ENCODE results near the gene PACS1. TPM values are rescaled to one million over a fixed set of nuclear protein-coding genes. Genes with fewer than 3 reads are reported as not detected.

PACS1 gene
- total RNA-seq, 1 experiment from 2014 or later, result 30.0 TPM

DNA sequence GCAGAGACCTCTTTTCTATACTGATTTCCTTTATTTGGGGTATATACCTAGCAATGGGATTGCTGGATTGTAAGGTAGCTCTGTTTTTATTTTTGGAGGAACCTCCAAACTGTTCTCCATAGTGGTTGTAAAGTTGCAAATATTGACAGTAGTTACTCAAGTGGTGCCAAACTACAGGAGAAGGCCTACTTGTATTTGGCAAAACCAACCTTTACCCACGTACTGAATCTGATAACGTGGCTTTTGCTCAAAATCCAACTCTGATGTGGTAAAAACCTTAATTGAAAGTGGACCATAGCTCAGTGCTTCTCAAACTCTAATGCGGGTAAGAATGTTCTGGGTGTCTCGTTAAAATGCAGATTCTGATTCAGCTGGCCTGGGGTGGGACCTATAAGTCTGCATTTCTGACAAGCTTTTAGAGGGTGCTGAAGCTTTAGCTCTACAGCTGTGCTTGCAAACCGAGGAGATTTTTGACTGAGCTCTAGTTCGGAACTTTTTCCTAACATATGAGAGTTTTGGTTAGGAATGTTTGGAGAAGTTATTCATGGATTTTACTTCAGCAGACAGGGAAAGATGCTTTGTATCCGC lies 69.8 kb downstream of the PACS1 start:
- DNase-seq (ENCODE audit: low read depth), result no peak

DNA sequence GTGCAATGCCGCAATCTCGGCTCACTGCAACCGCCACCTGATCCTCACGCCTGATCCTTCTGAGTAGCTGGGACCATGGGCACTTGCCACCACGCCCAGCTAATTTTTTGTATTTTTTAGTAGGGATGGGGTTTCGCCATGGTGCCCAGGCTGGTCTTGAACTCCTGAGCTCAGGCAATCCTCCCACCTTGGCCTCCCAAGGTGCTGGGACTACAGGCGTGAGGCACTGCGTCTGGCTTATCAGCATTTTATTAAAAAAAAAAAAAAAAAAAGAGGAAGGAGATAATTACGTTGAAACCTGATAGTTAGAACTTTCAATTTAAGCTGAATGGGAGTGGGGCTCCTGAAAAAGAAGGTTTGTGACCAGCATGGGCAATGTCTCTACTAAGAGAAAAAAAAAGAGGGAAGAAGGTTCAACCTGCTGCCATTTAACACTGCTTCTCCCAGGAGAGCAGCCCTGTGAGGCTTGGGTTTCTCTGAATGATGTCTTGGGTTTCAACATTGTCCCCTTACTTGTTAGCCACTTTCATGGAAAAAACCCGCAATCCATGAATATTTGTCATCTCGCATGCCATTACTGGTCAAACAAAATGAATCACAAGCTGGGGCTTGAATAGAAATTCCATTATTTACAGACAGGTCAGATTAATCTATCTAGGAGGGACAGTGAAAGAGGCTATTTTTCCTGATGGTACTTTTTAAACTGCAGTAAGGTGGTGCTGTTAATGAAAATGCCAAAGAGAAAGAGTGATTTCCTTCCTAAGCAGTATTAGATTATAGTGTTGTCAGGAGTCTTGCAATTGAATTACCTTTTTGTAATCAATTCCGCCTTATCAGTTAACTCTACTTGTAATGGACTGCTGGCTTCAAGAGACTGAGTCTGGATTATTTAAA lies 72.5 kb downstream of the PACS1 start:
- peak; percentile 31 for DNase-seq (ENCODE audit: low read depth)

DNA sequence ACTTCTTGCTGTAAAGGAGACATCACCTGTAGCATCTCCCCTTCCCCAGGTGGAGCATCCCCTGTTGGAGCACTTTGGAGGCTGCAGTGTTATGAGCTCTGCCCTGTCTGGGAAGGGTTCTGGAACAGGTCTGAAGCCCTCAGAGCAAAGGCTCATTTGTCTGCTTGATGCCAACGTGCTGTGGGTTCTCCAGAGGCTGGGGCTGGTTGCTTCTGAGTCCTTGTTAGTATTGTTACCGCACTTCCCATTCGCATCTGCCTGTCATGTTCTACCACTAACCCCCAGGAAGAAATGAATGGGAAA lies 73.1 kb downstream of the PACS1 start:
- DNase-seq (ENCODE audit: low read depth), result no peak

DNA sequence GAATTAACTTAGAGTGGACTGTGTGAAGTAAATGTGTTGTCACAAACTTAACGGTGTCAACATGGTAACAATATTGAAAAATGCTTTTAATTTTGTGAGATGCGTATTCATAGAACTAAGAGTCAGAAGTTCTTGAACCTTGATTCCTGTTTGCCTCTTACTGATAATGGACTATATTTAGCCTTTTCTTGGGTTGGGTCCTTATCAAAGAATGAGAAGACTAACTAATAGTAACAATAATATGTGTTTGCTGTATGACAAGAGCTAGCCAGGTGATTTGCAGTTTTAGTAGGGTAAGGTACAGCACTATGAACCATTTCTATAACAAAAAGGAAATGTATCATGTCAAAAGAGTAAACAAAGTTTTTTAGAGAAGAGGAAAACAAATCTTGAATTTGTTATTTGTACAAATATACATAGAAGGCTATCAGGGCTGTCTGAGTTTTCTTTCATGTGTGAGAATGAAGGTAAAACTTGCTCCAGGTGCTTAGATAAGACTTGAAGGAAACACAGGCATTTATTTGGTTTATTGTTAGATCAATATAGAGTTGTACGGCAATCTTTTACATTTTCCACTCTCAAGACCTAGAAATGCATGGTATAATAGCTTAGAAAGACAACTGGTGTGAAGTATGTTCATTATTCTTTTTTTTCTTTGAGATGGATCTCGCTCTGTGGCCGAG lies 74.1 kb downstream of the PACS1 start:
- no peak for DNase-seq (ENCODE audit: low read depth)

DNA sequence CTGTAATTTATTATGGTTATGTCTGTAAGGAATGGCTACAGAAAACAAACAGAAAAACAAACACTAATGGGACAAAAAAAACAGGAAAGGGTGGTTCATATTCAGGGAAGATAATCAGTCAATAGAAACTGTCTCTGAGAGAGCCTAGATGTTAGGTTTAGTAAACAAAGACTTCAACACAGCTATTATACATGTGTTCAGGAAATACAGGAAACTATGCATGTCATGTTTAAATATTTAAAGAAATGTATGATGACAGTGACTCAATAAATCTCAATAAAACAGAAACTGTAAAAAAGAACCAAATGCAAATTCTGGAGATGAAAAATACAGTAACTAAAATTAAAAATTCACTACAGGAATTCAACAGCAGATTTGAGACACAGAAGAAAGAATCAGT lies 76.0 kb downstream of the PACS1 start:
- no peak for DNase-seq (ENCODE audit: low read depth)

DNA sequence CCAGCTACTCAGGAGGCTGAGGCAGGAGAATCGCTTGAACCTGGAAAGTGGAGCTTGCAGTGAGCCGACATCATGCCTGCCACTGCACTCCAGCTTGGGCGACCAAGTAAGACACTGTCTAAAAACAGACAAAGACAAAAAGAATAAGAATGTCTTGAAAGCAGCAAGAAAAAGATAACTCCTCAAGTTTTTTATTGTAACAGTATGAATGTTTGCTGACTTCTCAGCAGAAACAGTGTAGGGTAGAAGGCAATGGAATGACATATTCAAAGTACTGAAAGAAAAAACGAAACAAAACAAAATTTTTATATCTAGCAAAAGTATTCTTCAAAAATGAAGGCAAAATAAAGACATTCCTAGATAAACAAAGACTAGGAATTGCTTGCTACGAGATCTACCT lies 76.9 kb downstream of the PACS1 start:
- DNase-seq (ENCODE audit: low read depth), result no peak

DNA sequence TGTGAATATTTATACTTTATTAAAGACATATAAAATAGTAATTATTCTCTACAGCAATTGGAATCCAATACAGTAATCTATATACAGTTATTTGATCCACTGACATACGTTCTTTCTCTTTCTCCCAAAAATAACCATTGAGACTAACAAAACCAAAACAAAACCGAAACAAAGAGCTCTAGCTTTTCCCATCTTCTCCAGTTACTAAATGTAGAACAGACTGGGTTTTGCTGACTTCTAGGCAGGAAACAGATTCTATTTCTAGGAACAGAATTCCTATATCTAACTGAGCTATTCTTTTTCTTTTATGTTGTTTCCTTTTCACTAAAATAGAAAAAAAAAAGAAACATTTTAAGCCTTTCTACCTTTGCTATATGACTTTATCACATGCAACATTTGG lies 80.1 kb downstream of the PACS1 start:
- no peak for DNase-seq (ENCODE audit: low read depth)

DNA sequence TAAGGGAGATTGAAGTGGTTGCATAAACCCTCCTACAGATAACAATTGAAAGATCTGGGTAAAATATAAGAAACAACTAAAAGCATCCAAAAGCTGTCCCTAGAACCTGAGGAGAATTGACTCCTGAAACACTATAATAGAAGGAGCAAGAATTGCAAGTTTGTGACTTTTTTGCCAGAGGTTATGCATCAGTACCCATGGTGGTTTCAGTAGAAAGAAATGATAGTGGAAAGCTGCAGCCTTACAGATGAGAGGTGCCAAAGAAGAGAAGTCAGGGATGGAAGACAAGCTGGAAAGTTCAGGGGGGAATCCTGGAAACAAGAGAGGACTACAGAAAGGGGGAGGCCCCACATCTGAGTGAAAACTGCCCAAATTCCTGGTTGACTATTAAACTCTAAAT lies 80.7 kb downstream of the PACS1 start:
- DNase-seq (ENCODE audit: low read depth), result no peak

DNA sequence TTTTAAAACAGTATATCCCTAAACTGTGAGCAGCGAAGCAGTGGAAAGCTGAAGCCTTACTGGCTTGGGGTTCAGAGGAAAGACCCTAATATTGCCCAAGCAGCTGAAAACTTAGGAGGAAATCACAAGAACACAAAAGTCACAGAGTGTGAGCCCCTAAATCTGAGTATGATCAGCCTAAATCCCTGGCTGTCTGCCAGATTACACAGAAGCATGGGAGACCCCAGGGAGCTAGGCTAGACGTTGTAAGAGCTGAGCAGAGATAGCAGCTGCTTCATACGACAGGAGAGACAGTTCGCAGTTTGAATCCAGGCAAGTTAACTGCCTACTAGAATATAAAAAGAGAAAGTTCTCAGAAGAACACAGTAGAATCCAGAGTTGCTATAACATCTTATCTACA lies 81.2 kb downstream of the PACS1 start:
- DNase-seq (ENCODE audit: low read depth), result no peak

DNA sequence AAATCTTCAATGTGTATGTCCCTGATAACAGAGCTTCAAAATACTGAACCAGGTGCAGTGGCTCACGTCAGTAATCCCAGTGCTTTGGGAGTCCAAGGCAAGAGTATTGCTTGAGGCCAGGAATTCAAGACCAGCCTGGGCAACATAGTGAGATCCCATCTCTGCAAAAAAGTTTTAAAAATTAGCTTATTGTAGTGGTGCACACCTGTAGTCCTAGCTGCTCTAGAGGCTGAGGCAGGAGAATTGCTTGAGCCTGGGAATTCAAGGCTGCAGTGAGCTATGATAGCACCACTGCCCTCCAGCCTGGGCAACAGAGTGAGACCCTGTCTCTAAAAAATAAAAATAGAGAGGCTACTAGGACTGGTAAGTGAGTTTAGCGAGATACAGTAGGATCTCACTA lies 84.0 kb downstream of the PACS1 start:
- DNase-seq (ENCODE audit: low read depth), result no peak

DNA sequence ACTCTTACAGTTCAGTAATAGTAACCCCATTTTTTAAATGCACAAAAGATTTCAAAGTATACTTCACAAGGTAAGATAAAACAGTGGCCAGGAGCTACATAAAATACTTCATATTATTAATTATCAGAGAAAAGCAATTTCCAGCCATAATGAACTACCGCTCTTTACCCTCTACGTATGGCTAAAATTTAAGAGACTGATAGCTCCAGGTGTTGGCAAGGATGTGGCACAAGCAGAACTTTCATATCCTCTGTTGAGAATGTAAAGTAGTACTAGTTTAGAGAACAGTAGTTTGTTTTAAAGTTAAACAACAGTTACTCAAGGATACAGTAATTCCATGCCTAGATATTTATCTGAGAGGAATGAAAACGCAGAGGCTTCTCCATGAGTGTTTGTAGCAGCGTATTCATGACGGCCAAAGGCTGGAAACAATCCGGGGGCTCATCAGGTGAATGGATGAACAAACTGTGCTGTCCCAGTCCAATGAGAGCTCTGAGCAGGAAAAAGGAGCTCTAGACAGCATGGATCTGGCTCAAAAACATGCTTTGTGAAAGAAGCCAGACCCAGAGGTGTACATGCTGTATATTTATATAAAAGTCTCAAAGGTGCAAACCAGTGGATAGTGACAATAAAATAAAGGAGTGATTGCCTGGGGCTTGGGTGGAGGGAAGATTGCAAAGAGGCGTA lies 85.5 kb downstream of the PACS1 start:
- no peak for DNase-seq (ENCODE audit: low read depth)

DNA sequence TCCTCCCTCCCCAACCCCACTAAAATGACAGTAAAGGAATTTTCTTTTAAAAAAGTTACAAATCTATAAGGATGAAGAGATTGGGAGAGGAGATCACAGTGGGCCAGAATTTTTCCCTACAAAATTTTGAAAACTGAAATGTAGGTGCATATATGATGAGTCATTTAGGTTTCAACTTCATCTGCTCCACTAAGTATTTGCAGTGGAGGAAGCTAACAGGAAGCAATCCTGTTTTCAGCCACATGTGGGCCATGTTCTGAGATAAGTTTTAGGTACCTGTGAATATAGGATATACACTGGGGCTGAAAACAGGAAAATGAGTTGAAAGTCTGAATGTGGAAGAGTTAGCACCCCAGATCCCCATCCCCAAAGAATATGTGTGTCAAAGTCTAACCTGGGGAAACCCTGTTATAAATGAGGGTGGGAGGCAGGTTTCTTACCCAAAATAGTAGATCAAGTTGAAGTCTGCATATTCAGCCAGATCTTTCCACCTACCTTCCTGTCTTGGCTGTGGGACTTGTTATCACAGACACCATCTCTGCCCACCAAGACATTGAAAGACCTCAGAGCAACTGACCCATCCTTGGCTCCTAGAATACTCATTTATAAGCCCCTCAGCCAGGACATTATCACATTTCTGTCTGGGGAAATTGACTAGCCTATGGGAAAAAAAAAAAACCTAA lies 87.3 kb downstream of the PACS1 start:
- no peak for DNase-seq (ENCODE audit: low read depth)

DNA sequence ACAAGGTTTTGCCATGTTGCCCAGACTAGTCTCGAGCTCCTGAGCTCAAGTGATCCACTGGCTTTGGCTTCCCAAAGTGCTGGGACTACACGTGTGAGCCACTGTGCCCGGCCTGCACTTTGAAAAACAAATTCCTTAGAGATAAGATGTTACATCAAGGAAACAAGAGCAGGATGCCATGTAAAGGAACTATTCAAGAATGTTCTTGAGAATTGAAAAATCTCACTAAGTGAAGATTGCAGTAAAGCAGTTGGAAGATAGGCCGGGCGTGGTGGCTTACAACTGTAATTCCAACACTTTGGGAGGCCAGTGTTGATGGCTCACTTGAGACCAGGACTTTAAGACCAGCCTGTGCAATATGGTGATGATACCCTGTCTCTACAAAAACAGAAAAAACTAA lies 88.1 kb downstream of the PACS1 start:
- no peak for DNase-seq (ENCODE audit: low read depth)

DNA sequence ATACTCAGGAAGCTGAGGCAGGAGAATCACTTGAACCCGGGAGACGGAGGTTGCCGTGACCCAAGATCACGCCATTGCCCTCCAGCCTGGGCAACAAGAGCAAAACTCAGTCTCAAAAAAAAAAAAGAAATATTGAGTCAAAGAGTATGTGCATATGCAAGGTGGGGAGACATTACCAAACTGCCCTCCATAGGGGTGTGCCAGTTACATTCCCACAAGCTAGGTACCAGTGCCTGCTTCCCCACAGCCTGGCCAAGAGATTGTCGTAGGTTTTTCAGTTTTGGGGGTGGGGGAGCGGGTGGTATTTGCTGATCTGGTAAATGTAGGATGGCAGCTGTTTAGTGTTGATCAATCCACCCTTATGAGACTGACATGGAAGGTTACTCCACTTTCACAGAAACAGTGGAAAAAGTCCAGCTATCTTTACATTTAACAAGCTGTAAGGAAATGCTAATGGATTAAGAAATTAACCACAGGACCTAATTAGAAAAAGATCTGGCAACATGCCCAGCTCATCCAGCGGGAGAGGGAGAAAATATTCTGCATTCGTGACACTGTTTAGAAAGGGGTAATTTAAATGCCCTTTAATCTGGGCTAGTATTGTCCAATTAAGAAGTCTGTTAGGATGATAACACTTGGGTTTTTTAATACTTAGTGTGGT lies 89.4 kb downstream of the PACS1 start:
- no peak for DNase-seq (ENCODE audit: low read depth)

DNA sequence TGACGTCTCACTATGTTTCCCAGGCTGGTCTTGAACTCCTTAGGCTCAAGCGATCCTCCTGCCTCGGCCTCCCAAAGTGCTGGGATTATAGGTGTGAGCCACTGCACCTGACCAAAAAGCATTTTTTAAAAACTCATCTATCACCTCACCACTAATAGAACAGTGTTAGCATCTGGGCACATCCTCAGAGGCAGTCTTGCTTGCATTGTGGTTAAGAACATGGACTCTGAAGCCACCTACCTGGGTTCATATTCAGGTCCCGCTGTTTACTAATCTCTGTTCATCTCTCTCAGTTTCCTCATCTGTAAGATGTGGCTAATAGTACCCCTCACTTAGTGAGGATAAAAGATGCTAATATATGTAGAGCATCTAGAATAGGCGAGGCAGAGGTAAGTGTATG lies 90.6 kb downstream of the PACS1 start:
- DNase-seq (ENCODE audit: low read depth), result no peak

DNA sequence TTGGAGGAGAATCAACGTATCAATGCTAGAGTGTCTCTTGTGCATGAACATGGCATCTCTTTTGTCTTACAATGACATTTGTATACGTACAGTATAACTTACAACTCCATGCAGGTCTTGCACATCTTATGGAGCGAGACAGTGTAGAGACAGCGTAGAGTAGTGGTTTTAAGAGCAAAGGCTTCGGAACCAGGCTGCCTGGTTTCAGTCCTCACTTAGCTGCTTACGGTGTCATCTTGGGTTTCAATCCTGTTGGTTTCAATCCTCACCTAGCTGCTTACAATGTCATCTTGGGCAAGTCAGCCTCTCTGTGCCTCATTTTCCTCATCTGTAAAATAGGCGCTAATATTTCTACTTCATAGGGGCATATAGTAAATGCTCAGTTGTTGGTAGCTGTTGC lies 98.2 kb downstream of the PACS1 start:
- DNase-seq (ENCODE audit: low read depth), result no peak

DNA sequence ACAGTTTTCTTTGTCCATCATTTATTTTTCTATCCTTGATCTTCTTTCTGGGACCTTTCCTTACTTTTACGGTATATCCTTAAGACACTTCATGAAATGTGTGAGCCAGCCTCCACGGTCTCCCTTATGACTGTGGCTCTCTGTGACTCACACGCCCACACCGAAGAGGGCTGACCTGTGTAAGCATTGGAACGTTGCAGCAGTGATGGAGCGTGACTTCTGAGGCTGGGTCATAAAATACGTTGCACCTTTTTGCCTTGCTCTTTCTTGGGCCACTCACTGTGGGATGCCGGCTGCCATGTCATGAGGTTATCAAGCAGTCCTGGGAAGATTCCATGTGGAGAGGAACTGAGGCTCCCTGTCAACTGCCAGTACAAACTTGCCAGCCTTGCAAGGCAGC lies 102.1 kb downstream of the PACS1 start:
- no peak for DNase-seq (ENCODE audit: low read depth)

DNA sequence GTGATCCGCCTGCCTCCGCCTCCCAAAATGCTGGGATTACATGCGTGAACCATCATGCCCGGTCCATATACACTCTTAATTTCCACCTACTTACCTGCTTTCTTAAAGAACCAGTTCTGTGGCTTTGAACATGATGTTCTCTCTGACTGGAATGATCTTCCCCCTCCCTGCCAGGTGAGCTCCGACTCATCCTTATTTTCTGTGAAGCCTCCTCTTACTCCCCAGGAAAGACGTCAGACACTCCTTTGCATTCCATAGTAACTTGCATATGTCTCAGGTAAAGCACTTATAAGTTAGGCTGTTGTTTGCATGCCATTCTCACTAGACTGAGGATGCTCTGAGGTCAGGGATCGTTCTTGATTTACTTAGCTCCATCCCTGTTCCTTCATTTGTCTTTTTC lies 106.6 kb downstream of the PACS1 start:
- DNase-seq (ENCODE audit: low read depth), result no peak

DNA sequence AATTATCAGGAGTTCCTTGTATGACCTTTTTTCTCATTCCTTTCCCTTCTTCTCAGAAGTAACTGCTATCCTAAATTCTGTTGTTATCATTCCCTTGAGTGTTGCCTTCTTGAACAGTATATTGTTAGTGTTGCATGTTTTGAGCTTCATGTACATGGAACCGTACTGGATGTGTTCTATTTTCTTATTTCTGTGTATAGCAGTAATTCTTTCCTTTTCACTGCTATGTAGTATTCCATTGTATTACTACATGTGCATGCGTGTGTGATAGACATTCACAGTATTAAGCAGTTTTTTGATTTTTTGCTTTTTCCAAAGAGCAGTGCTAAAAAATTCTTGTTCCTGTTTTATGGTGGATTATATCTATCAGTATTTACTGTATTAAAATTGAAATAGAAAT lies 108.1 kb downstream of the PACS1 start:
- DNase-seq (ENCODE audit: low read depth), result no peak

DNA sequence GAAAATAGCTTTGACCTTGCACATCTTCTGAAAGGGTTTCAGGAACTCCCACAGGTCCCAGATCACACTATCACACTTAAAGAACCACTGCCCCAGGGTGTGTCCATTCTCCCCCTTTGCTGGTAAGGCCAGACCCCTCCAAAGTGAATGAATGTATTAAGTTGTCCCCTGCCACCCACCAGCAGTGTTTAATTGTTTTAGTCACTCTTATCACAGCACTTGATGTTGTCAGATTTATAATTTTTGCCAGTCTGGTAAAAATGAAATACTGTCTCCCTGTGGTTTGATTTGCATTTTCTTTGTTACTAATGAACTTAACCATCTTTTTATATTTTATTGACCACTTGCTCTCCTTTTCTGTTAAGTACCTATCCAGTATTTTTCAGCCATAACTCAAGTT lies 108.8 kb downstream of the PACS1 start:
- DNase-seq (ENCODE audit: low read depth), result no peak

DNA sequence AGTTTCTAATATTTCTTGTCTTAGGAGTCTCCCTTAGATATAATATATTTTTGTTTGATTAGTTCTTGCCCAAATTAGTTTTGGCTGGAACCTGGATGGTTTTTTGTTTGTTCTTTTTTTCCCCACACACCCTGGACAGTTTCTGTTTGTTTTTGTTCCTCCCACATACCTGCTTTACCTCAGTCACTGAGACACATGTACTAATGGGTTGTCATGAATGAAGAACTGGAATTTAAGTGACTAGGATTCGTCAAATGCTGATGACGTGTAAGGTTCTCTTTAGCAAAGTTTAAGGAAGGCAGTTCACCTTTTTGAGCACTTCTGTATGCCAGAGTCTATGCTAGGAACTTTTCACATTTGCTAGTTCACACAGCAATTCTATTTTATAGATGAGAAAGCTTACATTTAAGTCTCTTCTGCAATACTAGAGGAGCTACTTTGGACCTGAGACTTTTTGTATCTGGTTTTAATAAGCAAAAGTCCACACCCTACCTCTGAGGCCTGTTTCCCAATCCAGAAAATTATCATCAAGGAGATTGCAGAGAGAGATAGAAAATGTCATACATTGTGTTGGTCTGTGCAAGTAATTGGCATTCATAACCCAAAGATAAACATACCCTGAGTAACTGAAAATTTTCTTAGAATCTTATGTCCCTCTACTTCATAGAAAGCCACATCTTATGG lies 111.7 kb downstream of the PACS1 start:
- no peak for DNase-seq (ENCODE audit: low read depth)

All from LHCN-M2 (cell line).